Measurements from ENCODE around the gene MARF1.
"Not testable (repeated sequence)": the region's sequence is repeated elsewhere in the genome, so short reads cannot be mapped to it uniquely, and the experiment has no call there.

Gene MARF1

GRCh38 chr16:15601212-15601879, 41.6 kb downstream of the MARF1 start:
- no peak for DNase-seq (ENCODE audit: low spot score)

GRCh38 chr16:15599303-15600070, 43.5 kb downstream of the MARF1 start:
- no peak for DNase-seq (ENCODE audit: low spot score)

- no peak for DNase-seq (ENCODE audit: low spot score)
Observed at GRCh38 chr16:15598648-15599190, 44.2 kb downstream of the MARF1 start.

GRCh38 chr16:15597822-15598647, 44.9 kb downstream of the MARF1 start:
- no peak for DNase-seq (ENCODE audit: low spot score)

GRCh38 chr16:15597135-15597534, 45.8 kb downstream of the MARF1 start:
- no peak for DNase-seq (ENCODE audit: low spot score)

- DNase-seq (ENCODE audit: low spot score): no peak
Observed at GRCh38 chr16:15594711-15595320, 48.1 kb downstream of the MARF1 start.

GRCh38 chr16:15593235-15593634, 49.7 kb downstream of the MARF1 start:
- DNase-seq (ENCODE audit: low spot score): no peak

- DNase-seq (ENCODE audit: low spot score): peak; percentile 41
Observed at GRCh38 chr16:15592324-15592723, 50.6 kb downstream of the MARF1 start.

- no peak for DNase-seq (ENCODE audit: low spot score)
Observed at GRCh38 chr16:15587152-15587825, 55.7 kb downstream of the MARF1 start.

- no peak for DNase-seq (ENCODE audit: low spot score)
Observed at GRCh38 chr16:15586716-15587115, 56.2 kb downstream of the MARF1 start.

GRCh38 chr16:15585956-15586355, 57.0 kb downstream of the MARF1 start:
- no peak for DNase-seq (ENCODE audit: low spot score)

- DNase-seq (ENCODE audit: low spot score): no peak
Observed at GRCh38 chr16:15583526-15583925, 59.4 kb downstream of the MARF1 start.

- no peak for DNase-seq (ENCODE audit: low spot score)
Observed at GRCh38 chr16:15581127-15581815, 61.7 kb downstream of the MARF1 start.

GRCh38 chr16:15578824-15579223, 64.1 kb downstream of the MARF1 start:
- DNase-seq (ENCODE audit: low spot score): no peak

GRCh38 chr16:15576960-15577958, 65.7 kb downstream of the MARF1 start:
- no peak for DNase-seq (ENCODE audit: low spot score)

GRCh38 chr16:15575293-15576049, 67.5 kb downstream of the MARF1 start:
- DNase-seq (ENCODE audit: low spot score): no peak

- no peak for DNase-seq (ENCODE audit: low spot score)
Observed at GRCh38 chr16:15574614-15574948, 68.4 kb downstream of the MARF1 start.

- not testable (repeated sequence) for DNase-seq (ENCODE audit: low spot score)
Observed at GRCh38 chr16:15573896-15574613, 68.9 kb downstream of the MARF1 start.
